Medulla oblongata (tissue), 1 donor: ENCODE data around the gene ZBTB48.

Experiments used
- DNase-seq: peaks from one replicate; pipeline ENCODE4 v3.0.0-alpha.2; 2015; ENCODE audit errors: extremely low spot score

The ZBTB48 gene

DNA sequence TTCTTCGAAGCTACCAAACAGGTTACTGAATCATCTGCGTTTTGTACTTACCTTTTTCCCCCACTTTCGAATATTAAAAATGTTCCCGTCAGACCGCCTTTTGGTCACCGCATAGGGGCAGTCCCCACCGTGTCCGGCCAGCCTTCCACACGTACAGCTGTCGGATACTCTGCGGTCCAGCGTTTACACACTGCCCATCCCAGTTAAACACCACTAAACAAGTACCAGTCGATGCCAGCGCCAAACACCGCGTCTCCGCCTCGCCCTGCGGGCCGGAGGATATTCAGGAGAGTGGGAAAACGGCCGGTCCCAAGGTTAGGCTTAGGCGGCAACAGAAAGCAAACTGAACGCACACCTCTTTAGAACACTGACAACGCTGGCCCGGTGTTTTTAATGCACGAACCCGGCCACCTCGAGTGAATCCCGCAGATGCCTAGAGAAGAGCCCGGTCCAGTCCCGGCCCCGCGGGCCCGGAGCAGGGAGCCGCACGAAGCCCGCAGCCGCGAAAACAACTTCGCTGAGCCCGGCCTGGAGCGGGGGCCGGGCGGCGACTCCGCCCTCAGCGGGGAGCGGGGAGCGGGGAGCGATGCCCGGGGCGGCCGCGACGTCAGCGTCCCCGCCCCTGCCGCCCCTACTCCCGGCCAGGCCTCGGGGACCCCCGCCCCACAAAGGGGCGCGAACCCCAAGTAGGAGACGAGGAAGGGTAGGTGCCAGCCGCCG is 33.0 kb downstream of the ZBTB48 start:
- peak; percentile 52 for DNase-seq

DNA sequence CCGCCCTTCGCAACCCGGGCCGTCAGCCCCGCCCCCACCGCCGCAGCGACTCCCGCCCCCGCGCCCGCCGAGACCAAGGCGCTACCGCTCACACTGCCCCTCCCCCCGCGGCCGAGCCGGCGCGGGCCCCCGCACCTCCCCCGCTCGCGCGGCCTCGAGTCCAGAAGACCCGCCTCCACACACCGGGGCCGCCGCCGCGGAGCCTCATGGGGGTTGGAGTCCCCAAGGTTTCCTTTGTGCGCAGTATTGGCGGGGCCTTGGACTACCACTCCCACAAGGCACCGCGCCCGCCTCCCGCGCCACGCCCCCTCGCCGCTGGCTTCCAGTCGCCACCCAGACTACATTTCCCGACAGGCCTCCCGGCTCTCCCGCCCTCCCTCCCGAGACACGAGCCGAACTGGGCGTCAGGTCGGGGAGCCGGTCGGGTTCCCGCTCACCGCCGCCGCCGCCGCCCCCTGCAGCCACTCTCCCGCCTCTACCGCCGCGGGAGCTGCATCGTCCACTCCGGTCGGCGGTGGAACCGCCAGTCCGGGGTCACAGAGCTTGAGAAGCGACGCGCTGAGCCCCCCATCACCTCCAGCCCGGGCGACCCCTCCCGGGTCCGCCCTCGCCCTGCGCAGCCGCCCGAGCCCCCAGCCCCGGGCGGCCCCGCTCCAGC is 33.7 kb downstream of the ZBTB48 start, which contains the start of gene PHF13:
PHF13 (plus strand) TSS at position 371 of the 658 bp plus-strand sequence. CDS start 336 bp downstream, outside the sequence.
- peak; percentile 99 for DNase-seq

DNA sequence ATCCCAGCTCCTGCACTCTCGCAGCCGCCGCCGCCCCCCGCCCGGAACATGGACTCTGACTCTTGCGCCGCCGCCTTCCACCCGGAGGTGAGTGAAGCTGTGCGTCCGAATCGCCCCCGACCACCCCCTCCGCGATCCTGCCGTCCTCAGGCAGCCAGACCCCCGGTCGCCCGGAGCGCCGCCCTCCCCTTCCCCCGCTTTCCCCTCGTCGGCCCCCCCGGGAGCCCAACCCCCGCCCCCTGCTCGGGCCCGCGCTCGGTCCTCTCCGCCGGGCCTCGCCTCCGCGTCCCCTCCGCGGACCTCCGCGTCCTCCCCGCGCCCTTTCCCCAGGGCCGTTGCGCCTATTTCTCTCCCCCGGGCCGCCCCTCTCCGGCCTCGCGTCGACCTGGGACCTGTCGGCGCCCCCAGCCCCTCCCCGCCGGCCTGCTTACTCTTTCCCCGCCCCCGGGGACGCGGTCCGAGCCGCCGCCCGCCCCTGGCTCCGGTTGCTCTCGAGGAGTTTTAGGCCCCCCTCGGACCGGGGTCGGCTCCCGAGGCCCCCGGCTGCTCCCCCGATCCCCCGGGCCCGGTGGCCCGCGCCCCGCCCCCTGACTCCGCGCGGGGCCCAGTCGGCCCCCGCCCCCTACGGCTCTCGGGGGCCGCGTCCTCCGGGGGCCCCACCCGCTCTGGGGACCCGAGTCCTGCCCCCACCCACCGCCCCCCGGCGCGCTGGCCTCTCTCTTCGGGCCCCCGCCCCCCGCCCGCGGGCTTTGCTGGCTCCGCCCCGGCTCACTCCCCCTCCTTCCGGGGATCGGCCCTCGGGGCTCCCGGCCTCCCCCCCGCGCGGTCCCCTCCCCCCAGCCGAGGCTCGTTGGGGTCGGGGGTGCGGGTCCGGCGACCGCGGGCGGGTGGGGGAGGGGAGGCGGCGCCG is 34.5 kb downstream of the ZBTB48 start:
- peak; percentile 48 for DNase-seq

DNA sequence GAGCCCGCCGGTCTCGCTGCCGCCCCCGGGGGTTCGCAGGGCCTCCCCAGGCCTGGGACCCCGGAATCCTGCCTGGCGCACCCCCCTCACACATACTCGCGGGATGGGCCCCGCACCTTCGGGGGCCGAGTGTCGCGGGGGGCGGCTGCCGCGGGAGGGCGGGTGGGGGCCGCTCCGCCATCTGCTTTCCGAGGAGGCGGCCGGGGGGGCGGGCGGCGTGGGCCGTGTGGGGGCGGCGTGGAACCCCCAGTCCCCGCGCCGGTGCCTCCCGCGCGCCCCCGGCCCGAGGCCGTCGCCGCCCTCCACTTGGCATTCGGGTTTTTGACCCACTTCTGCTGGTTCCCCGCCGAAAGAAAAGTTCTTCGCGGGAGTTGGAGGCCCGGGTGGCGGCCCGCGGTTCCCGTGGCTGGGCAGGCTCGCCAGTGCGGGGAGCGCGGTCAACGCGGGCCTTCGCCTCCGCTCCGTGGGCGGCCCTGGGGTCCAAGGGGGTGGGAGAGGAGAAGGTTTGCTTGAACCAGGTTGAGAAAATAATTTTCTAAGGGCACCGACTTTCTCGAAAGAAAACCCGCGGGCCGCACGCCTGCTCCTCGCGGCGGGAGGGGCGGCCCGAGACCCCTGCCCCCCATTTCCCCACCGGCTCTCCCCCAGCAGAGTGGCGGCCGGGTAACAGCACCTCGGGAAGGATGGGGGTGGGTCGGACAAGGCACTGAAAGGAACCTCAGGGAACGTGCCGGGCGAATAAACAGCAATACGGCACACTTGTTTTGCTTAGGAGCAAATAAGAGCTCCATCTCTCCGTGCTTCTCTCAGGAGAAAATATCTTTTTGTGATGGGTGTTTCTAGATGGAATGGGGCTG is 35.4 kb downstream of the ZBTB48 start:
- no peak for DNase-seq

DNA sequence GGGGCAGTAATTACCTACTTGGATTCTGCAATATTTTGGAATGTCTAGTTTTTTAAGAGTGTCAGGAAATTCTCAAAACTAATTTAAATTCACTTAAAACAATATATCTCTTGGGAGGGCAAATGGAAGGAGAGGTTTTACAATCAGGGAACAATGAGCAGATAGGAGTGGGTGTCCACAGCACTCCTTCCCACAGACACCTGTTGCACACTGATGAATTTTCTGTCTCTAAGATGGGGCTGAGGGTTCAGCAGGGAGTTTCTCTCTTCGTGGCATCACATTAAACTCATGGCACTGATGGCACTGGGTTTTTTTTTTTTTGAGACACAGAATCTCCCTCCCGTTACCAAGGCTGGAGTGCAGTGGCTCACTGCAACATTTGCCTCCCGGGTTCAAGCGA is 39.3 kb downstream of the ZBTB48 start:
- no peak for DNase-seq

DNA sequence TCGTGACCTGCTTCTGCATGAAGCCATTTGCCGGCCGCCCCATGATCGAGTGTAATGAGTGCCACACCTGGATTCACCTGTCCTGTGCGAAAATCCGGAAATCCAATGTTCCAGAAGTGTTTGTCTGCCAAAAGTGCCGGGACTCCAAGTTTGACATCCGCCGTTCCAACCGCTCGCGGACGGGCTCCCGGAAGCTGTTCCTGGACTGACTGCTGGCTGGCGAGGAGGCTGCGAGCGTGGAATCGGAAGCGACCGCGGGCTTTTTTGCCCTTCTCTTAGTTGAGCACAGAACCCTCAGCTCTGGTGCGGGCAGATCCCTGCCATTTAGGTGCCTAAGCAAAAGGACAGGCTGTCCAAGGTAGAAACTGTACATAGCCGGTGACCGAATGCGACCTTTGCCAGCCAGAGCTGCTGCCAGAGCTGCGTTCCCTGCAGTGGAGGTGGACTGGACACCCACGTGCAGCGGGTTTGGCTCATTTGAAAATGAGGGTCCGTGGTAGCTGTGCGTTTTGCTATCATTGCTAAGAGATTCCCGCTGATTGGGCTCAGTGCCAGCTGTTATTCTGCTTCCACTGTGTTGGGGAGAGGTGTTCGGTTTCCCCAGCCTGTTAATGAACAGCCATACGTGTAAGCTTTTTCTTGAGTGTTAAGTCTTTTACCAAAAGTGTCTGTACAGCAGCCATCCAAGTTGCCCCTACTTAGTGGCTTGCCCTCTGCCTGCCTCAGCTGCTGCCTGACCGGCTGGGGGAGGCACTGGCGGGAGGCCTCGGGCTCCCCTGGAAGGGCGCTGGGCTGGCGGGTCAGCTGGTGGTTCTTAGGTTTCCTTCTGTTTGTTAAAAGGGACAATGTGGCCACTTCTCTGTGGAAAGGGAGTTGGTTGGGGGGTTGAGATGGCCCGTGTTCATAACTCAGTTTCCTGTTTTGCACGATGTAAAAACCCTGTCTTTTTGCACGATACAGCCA is 41.9 kb downstream of the ZBTB48 start:
- no peak for DNase-seq

DNA sequence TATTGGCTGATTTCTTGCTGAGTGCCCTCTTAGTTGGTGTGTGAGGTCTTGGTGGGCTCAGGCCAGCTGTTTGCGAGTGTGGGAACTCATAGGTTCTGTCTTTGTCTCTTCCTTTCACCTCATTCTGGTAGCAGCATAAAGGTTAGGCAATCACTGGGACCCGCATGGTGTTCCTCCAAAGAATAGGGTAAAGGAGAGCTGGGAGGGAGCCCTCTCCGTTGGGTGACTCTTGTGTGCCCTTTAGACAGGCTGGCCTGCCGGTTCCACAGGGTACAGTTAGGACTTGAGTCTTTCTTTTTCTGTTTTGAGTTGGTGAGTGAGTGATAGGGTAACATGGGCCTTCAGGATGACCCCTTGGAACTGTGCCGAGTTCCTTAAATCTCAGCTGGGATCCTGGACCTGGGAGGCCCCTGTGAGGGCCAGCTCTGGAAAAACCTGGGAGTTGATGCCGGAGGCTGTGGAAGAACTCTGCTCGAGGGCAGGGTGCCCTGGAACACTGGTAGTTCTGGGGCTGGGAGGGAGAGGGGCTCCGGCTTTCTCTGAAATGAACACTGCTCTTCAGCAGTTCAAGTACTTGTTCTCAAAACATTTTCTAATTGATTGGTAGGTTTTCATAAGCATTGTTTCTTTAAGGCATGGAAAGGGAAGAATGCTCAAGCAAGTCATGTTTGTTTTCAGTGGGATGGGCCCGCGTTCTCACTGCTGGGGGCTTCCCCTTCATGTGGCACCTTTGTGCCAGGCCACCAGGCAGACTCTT is 42.8 kb downstream of the ZBTB48 start:
- DNase-seq = no peak

DNA sequence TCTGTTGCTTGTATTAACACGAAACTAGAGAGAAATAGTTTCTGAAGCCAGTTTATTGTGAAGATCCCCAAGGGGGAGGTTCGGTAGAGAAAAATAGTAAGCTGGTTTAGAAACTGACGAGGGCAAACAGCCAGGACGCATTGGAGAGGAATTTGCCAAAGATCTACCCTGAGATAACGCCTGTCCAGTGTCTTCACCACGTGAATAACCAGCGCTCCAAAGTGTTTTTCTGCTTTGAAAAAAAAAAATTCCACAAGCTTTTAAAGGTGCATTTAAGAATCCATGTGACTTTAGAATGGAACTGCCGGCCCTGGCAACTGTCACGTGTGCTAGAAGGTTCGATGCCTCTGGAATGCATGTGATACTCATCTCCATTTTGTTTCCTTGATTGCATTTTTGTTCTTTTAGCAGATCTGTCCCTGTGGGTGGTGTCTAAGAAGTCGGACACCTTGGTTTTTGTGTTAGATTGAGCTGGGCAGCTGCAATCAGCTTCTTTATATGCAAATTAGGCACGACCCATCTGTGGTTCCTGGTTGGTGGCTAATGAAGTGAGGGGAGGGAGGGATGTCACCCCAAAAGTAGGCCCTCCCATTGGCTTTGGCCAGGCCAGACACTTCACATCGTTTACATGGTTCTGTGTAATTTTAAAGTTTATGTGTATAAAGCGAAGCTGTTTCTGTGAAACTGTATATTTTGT is 43.6 kb downstream of the ZBTB48 start:
- no peak for DNase-seq

DNA sequence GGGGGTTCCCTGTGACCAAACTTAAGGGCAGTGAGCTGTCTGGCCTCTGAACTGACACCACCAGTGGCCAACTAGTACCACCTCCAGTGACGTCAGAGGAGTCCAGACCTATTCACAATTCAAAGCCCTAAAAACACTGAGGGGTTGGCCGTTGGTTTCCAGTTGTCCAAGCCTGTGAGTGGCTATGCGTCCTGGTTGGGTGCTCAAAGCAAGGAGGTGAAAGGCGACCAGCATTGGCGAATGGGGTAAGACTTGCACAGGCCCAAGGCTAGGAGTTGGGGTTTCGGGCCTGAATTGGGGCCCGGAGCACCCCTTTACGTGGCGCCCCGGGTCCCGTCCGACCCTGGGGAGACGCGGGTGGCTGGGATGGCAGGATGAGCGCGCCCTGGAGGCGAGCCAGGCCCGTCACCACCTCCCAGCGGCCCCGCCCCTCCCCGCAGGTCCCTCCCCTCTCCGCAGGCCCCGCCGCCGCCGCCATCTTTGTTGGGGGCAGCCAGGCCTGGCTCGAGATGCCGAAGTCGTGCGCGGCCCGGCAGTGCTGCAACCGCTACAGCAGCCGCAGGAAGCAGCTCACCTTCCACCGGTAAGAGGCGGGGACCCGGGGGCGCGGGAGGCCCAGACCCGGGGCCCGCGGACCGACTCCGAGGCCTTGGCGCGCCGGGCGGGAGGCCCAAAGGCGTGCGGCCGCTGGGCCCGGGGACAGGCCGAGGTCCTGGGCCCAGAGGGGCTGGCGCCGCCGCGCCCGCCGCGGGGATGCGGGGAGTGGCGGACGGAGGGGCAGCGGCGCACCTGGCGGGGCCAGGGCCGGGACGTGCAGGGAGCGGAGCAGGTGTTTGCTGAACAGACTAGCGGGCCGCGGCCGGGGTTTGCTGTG is 45.2 kb downstream of the ZBTB48 start, which contains the start of gene THAP3:
THAP3 (plus strand) TSS at position 159 of the 874 bp plus-strand sequence; CDS start at position 510, 351 bp downstream.
- peak; percentile 75 for DNase-seq

DNA sequence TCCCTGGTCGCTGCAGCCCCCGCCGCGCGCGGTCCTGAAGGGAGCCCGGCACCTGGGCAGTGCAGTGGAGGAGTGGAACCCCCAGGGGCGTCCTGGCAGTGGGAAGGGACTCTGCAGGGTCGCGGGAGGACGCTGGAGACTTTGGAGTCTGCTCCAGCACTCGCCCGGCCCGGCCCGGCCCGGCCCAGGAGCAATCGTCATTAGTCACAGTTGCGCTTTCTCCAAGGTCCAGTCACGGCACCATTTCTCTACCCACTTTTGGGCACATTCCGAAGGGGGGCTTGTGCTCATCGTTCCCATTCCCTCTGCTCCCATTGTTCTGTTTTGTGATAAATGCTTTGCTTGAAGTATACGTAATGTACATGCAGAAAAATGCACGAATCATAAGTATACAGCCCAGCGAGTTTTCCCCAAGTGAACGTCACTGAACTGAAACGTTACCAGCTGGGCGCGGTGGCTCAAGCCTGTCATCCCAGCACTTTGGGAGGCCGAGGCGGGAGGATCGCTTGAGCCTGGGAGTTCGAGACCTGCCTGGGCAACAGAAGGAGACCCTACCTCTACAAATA is 45.9 kb downstream of the ZBTB48 start:
- DNase-seq = no peak

DNA sequence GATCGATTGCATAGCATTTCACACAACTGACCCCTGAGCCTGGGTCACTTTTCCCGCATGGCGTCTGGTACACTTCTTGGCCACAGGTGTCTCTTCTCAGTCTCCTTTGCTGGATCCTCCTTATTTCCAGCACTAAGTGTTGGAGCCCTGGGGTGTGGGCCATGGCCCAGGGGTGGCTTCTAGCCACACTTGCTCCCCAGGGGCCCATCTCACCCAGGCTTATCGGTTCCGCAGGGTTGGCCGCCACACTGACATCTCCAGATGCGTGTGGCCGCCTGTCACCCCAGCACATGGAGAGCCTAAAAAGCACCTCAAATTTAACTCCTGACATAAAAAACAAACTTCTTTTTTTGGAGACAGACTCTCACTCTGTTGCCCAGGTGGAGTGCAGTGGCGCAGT is 47.2 kb downstream of the ZBTB48 start:
- DNase-seq = no peak

DNA sequence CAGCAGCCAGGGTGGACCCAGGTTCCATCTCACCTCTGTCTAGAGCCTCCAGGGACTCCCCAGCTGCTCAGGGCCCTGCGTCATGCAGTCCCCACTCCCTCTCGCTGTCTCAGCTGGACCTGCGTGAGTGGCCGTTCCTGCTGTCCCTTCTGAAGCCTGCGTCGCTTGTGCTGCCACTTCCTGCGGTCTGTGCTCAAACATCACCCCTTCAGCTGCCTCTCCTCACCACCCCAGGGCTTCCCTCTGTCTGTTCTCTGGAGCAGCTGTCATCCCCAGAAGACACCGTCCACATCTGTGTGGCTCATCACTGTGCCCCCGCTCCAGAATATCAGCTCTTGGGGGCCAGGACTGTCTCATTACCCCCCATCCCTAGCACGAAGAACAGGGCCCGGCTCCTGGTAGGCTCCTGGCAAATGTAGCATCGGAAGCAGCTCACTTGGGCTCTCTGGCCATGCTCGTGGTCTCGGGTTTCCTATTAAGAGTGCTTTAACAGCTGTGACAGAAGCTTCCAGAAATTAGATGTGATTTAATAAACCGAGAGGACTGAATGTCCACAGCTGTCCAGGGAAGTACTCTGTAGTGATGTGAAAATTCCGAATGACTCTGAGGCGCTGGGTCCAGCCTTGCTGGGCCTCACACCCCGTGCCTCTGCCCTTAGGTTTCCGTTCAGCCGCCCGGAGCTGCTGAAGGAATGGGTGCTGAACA is 48.2 kb downstream of the ZBTB48 start:
- no peak for DNase-seq

DNA sequence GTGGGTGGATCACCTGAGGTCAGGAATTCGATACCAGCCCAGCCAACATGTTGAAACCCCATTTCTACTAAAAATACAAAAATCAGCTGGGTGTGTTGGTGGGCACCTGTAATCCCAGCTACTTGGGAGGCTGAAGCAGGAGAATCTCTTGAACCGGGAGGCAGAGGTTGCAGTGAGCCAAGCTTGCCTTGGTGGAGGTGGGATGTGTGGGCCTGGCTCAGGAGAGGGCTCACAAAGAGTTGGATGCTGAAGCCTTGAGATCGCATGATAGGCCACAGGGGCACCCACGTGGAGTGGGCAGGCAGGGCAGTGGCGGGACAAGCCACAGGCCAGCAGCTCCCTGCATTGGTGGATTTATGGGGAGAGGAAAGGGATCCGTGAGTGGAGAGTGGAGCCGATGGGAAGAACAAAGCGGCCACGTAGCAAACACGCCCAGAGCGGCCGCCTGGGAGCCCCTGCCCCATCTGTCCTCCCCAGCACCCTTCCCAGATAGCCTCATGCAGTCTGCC is 49.2 kb downstream of the ZBTB48 start:
- no peak for DNase-seq

DNA sequence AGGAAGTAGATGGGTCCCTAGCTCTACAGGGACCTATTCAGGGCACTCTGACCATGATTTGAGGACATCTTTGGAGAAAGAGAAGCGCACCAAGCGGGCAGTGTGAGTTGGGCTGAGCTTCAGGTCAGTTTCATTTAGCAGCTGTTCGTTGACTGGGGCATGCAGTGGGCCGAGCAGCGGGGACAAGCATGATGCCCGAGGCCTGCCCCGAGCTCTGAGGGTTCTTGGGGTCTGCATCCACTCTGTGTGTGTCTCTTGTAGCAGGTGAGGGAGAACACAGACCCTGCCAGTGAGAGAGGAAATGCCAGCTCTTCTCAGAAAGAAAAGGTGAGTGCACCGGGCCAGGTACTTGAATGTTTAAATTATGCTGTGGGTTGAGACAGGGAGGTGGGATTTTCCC is 50.2 kb downstream of the ZBTB48 start:
- no peak for DNase-seq

DNA sequence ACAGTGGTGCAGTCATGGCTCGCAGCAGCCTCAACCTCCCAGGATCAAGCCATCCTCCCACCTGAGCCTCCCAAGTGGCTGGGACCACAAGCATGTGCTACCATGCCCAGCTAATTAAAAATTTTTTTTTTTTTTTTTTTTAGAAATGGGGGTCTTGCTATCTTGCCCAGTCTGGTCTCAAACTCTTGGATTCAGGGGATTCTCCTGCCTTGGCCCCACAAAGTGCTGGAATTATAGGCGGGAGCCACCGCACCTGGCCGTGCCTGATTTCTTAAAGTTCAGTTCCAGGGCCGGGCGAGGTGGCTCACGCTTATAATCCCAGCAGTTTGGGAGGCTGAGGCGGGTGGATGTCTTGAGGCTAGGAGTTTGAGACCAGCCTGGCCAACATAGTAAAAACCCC is 51.3 kb downstream of the ZBTB48 start:
- DNase-seq = no peak
